Thyroid gland (tissue), 4 donors: ENCODE data around the gene TTC33. TPM values are rescaled to one million over a fixed set of nuclear protein-coding genes. Genes with fewer than 3 reads are reported as not detected.

Source experiments
- DNase-seq, 2 donors: peaks; one replicate each; pipeline ENCODE4 v3.0.0-alpha.2; 2019
- H3K27ac ChIP-seq, 3 donors: fragments of 200-600 bp; sonication (generic); 1 replicate in 2 of 3; 2 replicates in 1 of 3; pipeline ENCODE4 v1.5.1; 2016 to 2019; ENCODE audit warnings: mild to moderate bottlenecking in 1 of 3, moderate library complexity in 1 of 3
- H3K27me3 ChIP-seq: fragments of 200-600 bp; sonication (generic); one replicate; pipeline ENCODE4 v1.5.1; 2019
- H3K36me3 ChIP-seq, 2 donors: fragments of 200-600 bp; sonication (generic); one replicate each; pipeline ENCODE4 v1.5.1; 2016 to 2019
- H3K4me1 ChIP-seq, 2 donors: fragments of 200-600 bp; sonication (generic); one replicate each; pipeline ENCODE4 v1.5.1; 2017 to 2019
- H3K4me3 ChIP-seq, 3 donors: fragments of 200-600 bp; sonication (generic); replicated peaks in 1 of 3; 1 replicate in 2 of 3; 2 replicates in 1 of 3; pipeline ENCODE4 v1.5.1; 2016; ENCODE audit warnings: mild to moderate bottlenecking in 1 of 3
- H3K9me3 ChIP-seq: fragments of 200-600 bp; sonication (generic); one replicate; pipeline ENCODE4 v1.5.1; 2017
- POLR2A ChIP-seq, 2 donors: fragments of 450-650 bp; IDR thresholded peaks; one replicate each; pipeline ENCODE4 v1.6.1; 2017; ENCODE audit warnings: antibody characterized with exemption in 2 of 2, mild to moderate bottlenecking in 2 of 2, moderate library complexity in 1 of 2
- WGBS, 2 donors: methylation state at CpG; one replicate each; pipeline ENCODE4 v1.1.5; 2017; 5-methylcytosine and 5-hydroxymethylcytosine counted together
- intact Hi-C: fragments of 100-400 bp; cut with DNase I; formaldehyde crosslinking; loops from one replicate; pipeline ENCODE4 v1.15.1; 2023
- total RNA-seq, 4 donors: library from RNA; depleted of rRNA; stranded (reverse); fragments of >200 nt; gene quantifications; one replicate each; pipeline ENCODE4 v1.2.3, GENCODE V29; 2016
- TF ChIP-seq, protein P1 (sequence below), 6 experiments: fragments of 200-600 bp in 3 of 6; fragments of 450-650 bp in 3 of 6; sonication (generic) in 3 of 6; IDR thresholded peaks; one replicate each; pipeline ENCODE4 v1.5.1; 2016 to 2019; ENCODE audit warnings: antibody characterized with exemption in 6 of 6, mild to moderate bottlenecking in 2 of 6, inconsistent platforms in 1 of 6, moderate library complexity in 1 of 6

TTC33 gene, protein sequence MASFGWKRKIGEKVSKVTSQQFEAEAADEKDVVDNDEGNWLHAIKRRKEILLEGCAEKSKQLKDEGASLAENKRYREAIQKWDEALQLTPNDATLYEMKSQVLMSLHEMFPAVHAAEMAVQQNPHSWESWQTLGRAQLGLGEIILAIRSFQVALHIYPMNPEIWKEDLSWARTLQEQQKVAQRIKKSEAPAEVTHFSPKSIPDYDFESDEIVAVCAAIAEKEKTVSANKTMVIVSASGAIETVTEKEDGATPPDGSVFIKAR
- total RNA-seq, result 10 to 100 TPM; 18.7 to 35.2 (median 24.9) TPM

DNA sequence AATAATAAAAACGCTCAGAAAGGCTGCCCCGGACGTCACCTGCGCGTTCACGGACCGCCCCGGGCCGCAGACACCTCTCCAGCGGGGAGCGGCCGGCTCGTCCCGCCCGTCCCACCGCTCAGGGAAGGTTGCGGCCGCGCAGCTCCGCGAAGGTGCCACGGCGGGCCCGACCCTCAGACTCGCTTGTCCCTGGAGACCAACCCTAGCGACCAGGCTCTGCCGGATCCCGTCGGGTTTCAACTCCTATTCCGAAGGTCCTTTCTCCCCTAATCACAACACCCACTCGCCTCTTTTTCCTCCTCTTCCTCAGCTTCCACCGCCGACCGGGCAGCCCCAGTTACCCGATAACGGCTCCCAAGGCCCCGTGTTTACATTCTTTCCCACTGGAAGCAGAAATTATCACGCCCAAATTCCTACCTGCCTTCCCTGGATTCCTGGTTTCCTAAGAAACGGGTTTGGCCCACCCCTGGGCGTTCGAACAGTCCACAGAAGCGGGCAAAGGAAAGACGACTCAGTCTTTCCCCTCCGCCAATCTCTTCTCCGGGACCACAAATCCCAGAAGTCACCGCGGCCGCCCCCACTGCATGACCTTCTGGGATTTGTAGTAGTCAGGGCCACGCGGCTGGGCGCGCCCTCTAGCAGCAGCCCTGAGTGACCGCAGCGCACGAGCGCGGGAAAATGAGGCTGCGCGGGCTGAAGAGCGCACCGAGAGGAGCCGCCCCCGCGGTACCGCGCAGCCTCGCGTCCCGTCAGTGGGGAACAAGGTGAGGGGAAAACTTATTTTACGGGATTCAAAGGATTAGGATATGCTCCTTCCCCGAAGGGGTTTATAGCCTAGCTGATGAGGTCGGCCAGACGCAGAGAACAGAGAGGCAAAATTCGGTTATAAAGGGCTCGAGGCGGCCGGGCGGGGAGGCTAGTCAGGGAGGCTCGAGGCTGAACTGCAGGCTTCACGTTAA, at the start of gene TTC33:
TSS of gene TTC33 (minus strand) at position 555 of the 959 bp plus-strand sequence. CDS start 8,943 bp downstream, outside the sequence.
- intact Hi-C loops, result loop anchor here (5.0 kb wide), 1 partner anchor 122 kb away; no protein-coding TSS in a partner anchor
- H3K27ac ChIP-seq, result peak within 1 kb of the TSS; percentile 73 to 93 (median 91)
- H3K27me3 ChIP-seq, result no peaks in the 10 kb centered on the region
- peak in 1 of 2 donors; percentile 75 for TF ChIP-seq POLR2A (IDR thresholded peaks at IDR 0.05)
- TF ChIP-seq, protein P1, sequence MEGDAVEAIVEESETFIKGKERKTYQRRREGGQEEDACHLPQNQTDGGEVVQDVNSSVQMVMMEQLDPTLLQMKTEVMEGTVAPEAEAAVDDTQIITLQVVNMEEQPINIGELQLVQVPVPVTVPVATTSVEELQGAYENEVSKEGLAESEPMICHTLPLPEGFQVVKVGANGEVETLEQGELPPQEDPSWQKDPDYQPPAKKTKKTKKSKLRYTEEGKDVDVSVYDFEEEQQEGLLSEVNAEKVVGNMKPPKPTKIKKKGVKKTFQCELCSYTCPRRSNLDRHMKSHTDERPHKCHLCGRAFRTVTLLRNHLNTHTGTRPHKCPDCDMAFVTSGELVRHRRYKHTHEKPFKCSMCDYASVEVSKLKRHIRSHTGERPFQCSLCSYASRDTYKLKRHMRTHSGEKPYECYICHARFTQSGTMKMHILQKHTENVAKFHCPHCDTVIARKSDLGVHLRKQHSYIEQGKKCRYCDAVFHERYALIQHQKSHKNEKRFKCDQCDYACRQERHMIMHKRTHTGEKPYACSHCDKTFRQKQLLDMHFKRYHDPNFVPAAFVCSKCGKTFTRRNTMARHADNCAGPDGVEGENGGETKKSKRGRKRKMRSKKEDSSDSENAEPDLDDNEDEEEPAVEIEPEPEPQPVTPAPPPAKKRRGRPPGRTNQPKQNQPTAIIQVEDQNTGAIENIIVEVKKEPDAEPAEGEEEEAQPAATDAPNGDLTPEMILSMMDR (IDR thresholded peaks at IDR 0.05), result peak in 5 of 6 experiments; percentile 17 to 65 (median 49)
- peak within 1 kb of the TSS; percentile 55 to 70 (median 65) for H3K4me3 ChIP-seq
- no peaks in the 10 kb centered on the region for H3K9me3 ChIP-seq
- DNase-seq, result peak; percentile 95 to 97
- H3K4me1 ChIP-seq, result peaks cover 8 to 9% of the 10 kb centered on the region in 2 donors
- H3K36me3 ChIP-seq, result no peaks in the 10 kb centered on the region
- WGBS, 2 donors, result 8% methylated on average over 79 to 80 of the region's 80 CpGs

DNA sequence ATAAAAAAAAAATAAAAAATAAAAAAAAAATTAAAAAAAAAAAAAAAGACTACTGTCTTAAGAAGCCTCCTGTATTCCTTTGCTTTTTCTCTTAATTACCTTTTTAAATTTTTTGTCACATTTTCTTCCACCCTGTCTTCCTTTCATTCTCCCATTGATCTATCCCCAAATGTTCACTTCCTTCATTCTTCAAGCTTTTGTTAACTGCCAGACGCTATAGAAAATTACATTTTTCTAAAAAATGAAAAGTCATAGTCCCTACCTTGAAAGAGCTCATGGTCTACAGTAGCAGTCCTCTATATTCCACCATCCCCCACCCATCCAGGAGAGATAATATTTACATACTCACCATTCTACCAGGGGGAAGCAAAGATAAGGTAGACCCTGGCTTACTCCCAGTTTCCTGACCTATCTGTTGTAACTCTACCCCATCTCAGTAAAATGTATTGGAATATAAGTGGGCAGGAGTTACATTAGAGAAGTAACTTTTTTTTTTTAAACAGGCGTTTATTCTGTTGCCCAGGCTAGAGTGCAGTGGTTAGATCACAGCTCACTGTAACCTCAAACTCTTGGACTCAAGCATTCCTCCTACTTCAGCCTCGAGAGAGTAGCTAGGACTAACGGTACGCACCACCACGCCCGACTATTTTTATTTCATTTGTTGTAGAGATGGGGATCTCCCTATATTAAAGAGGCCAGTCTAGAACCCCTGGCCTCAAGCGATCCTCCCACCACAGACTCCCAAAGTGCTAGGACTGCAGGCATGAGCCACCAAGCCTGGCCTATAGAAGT, 46.2 kb upstream of the TTC33 start:
- no peak for DNase-seq
- no peak for TF ChIP-seq POLR2A (IDR thresholded peaks at IDR 0.05)
- TF ChIP-seq, protein P1 (IDR thresholded peaks at IDR 0.05), result no peak

DNA sequence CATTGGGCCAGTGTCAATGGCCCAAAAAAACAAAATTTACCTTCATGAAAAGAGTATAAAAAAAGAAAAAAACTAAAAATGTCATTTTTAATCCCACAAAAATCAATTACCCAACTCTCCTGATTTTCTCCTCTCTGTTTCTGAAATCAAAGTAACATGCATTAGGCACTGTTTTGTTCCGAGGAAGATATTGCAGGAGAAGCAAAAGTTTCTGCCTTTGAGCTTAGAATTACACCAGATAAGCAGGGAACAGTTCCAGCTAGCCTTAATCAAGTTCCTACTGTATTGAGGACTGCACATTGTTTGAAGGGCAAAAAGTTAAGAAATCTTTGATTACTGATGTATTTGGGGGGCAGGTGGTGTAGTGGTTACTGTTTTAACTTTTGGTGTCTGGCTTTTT, 43.5 kb upstream of the TTC33 start:
- no peak overlapping the region for H3K4me3 ChIP-seq
- H3K9me3 ChIP-seq, result no peaks in the 10 kb centered on the region
- intact Hi-C loops, result no loop called here
- H3K27me3 ChIP-seq, result no peaks in the 10 kb centered on the region
- H3K4me1 ChIP-seq, result peaks cover 4 to 23% of the 10 kb centered on the region in 2 donors
- no peaks in the 10 kb centered on the region for H3K36me3 ChIP-seq
- no peak overlapping the region for H3K27ac ChIP-seq
- DNase-seq, result no peak
- 40 to 71% methylated on average over 1 of the region's 1 CpG for WGBS, 2 donors
- TF ChIP-seq, protein P1 (IDR thresholded peaks at IDR 0.05), result no peak
- no peak for TF ChIP-seq POLR2A (IDR thresholded peaks at IDR 0.05)

More for the DNA sequence above, 46.2 kb upstream of the TTC33 start:
- no peak overlapping the region for H3K4me3 ChIP-seq
- H3K27me3 ChIP-seq, result no peaks in the 10 kb centered on the region
- intact Hi-C loops, result no loop called here
- H3K4me1 ChIP-seq, result peaks cover 0 to 7% of the 10 kb centered on the region in 2 donors
- WGBS, 2 donors, result 75 to 88% methylated on average over 8 of the region's 8 CpGs
- H3K9me3 ChIP-seq, result no peaks in the 10 kb centered on the region
- no peaks in the 10 kb centered on the region for H3K36me3 ChIP-seq
- no peak overlapping the region for H3K27ac ChIP-seq

DNA sequence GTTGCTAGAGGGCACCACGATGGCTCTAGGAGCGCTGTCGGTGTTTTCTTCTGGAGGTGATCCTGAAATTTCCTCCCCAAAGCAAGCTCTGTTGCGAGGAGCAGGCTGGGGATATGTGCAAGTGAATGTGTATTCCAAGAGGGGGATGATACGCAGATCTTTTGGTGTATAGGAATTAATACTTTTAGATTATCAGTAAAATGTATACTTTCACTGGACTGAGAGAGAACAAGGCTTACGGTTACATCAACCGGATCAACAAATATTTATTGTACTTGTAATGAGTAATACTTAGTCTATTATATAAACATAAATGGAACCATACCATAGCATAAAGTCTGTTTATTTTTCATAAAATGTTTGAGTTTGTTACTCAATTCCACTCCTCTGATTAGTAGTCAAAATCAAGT, 43.0 kb upstream of the TTC33 start:
- Histone ChIP-seq H3K27ac (peak overlapping the region; percentile 68 to 91 (median 88)), H3K27me3 (no peaks in the 10 kb centered on the region), H3K4me3 (peak overlapping the region; percentile 13 to 89 (median 70)), H3K36me3 (no peaks in the 10 kb centered on the region), H3K4me1 (peaks cover 4 to 23% of the 10 kb centered on the region in 2 donors), H3K9me3 (no peaks in the 10 kb centered on the region)
- DNase-seq, result no peak
- TF ChIP-seq, protein P1 (IDR thresholded peaks at IDR 0.05), result no peak
- intact Hi-C loops, result no loop called here
- WGBS, 2 donors, result 8 to 15% methylated on average over 7 of the region's 7 CpGs
